ENCODE results near the gene NDST1. TPM values are rescaled to one million over a fixed set of nuclear protein-coding genes. Genes with fewer than 3 reads are reported as not detected.
A peak's percentile ranks its signal among the peaks of the same experiment; 100 is the strongest.

Gene NDST1
- total RNA-seq, 1 donor, result 12.9 TPM

DNA sequence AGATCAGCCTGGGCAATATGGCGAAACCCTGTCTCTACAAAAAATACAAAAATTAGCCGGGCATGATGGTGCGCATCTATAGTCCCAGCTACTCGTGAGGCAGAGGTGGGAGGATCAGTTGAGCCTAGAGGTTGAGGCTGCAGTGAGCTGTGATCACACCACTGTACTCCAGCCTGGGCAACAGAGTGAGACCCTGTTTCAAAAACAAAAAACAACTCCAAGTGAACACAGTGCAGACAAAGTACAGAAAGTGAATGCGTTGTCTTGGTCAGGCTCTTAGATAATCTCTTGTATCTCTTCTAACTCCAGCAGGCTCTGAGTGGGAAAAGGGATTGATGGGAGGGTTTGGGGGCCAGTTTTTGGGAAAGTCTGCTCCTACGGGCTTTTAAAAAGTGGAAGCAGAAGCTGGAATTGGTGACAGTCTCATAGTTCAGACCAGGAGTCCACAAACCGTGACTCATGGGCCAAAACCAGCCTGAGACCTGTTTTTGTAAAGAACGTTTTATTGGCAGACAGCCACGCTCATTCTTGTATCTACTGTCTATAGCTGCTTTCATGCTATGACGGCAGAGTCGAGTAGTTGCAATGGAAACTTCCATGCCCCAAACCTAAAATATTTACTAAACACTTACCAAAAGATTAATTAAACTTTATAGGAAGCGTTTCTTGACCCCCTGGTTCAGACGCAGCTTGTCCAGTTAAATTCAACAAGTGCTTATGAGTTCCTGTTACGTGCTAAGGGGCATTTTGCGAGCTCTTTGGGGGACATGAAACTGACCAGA is 32.9 kb downstream of the NDST1 start:
- no peak for DNase-seq (ENCODE audit: low read depth in 2 of 3, low spot score in 2 of 3)

DNA sequence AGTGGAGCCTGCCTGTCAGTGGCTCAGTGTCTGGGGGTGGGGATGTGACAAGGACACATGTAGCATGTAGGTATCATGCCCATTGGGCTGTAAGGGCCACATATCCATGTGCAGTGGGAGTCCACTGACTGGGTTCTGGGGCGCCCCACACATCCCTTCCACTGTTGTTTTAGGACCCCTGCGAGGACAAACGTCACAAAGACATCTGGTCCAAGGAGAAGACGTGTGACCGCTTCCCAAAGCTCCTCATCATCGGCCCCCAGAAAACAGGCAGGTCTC is 33.4 kb downstream of the NDST1 start:
- DNase-seq (ENCODE audit: low read depth in 2 of 3, low spot score in 2 of 3), result no peak

DNA sequence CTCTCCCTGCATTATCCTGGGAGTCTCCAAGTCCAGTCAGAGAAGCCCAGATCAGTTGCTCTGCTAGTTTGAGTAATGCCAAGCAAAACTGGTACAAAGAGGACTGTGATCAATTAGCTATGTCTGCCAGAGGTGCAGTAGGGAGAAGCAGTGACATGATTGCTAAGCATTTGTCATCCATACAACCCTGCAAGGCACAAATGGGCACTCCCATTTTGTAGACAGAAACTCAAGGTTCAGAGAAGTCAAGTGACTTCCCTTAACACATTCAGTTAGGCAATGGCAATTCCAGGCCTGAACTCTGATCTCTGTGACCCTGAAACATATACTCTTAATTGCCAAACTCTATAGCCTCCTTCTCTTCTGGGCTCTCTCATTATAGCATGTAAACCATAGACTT is 34.0 kb downstream of the NDST1 start:
- no peak for DNase-seq (ENCODE audit: low read depth in 2 of 3, low spot score in 2 of 3)

DNA sequence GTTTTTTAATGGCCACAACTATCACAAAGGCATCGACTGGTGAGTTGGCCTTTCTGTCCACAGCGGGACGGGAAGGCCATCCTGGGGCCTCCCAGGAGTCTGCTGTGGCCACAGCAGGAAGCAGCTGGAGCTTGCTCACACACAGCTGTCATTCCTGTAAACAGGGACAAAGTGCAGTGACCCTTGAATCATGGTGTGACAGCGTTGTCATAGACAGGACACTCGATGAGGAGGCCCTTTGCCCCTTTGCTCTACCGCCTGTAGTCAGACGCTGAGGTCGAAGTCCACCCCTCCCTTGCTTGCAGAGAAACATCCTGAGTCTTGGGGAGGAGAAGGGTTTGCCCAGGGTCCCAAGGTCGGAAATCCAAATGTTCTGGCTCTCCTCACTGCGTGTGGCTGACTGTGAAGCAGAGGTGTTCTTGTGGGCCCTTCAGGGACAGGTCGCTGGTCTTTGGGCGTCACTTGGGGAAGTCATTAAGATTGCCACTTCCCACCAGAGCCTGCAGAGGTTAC is 35.1 kb downstream of the NDST1 start:
- no peak for DNase-seq (ENCODE audit: low read depth in 2 of 3, low spot score in 2 of 3)

DNA sequence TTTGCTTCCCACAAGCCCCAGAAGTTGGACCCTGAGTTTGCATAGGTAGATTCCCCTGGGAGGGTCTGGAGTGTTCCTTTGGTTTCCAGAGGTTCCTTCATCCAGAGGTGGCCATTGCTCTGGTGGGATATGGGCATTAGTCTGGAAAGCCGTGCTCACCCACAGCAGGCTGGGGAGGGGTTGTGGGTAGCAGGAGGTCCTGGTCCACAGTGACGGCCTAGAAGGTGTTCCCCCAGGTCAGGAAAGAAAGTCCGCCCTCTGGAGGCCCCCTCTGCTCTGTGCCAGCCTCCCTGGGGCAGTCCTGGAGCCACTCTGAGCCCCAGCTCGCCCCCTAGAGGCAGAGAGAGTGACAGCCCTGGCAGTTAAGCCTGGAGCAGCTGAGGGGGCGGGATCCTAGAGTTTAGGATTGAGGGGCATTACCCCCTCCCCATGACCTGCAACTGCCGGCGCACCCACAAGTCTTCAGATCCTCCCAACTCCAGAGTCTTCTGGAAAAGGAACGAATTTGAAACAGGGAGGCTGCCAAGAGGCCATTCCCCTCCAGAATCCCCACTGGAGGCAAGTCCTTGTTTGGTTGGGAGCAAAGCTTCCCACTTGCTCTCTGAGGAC is 36.8 kb downstream of the NDST1 start:
- DNase-seq (ENCODE audit: low read depth in 2 of 3, low spot score in 2 of 3), result peak in 2 of 3 donors; percentile 64 to 77

DNA sequence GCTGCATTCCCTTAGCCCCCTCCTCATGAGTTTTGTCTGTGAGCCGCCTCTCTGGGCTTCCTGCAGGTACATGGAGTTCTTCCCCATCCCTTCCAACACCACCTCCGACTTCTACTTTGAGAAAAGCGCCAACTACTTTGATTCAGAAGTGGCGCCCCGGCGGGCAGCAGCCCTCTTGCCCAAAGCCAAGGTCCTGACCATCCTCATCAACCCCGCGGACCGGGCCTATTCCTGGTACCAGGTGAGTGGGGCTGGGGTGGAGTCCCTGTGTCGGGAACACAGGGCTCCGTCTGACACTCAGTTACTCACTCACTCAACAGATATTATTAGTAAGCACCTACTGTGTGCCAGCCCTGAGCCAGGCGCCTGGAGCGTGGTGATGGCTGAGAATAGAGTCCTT is 37.3 kb downstream of the NDST1 start:
- DNase-seq (ENCODE audit: low read depth in 2 of 3, low spot score in 2 of 3), result no peak

DNA sequence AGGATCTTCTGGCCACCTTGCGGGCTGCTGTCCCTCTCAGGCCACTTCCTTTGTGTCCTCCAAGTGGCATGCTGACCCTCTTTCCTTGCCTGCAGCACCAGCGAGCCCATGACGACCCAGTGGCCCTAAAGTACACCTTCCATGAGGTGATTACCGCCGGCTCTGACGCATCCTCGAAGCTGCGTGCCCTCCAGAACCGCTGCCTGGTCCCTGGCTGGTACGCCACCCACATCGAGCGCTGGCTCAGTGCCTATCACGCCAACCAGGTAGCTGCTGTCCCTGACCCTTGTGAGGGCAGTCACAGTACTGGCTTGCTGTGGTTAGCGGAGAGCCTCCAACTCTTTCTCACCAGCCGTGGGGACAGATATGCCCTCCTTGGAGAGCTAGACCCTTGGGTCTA is 40.2 kb downstream of the NDST1 start:
- DNase-seq (ENCODE audit: low read depth in 2 of 3, low spot score in 2 of 3), result no peak

DNA sequence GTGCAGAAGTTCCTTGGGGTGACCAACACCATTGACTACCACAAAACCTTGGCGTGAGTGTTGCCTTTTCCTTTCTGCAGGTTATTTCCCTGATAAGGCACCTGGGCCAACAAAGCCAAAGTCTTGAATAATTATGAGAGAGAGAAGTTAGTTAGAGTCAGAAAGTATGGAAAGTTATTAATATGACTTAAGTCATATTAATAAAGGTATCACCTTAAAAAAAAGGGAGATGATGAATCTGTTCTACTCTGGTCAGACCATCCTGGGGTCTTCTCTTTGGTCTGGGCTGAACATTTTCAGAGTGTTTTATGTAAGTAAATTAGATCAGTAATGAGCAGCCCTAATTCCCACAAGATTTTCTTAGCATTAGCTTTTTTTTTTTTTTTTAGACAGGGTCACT is 41.8 kb downstream of the NDST1 start:
- no peak for DNase-seq (ENCODE audit: low read depth in 2 of 3, low spot score in 2 of 3)

DNA sequence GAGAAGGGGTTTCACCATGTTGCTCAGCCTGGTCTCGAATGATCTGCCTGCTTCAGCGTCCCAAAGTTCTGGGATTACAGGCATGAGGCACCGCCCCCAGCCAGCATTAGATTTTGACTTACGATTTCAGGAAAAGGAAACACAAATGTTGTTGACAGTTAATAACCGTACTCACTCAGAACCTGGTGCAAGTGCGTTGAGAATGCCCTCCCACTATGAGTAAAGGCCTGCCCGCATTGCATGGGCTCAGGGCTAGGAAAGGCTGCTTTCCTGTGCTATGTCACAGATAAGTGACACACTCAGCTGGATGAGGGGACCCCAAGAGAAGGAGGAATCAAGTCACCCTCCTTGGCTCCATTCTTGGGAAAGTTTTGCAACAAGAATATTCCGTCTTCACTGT is 42.4 kb downstream of the NDST1 start:
- DNase-seq (ENCODE audit: low read depth in 2 of 3, low spot score in 2 of 3), result peak in 2 of 3 donors; percentile 37 to 46

DNA sequence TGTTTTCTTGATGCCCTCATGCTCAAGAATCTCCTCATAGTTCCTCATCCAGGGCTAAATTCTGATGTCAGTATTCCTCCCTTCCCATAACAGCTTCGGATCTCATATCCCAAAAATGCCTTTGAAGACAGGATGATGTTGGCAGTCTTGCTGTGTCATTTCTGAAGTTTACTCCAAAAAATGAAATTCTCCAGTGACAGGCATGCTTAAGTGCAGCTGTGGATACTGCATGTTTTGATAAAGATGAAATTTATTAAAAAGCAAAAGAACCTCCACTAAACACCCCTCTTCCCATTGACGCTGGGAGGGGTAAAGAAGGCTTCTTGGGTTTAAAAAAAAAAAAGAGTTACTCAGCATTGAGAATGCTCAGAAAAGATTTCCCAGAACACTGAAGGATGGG is 43.1 kb downstream of the NDST1 start:
- no peak for DNase-seq (ENCODE audit: low read depth in 2 of 3, low spot score in 2 of 3)

DNA sequence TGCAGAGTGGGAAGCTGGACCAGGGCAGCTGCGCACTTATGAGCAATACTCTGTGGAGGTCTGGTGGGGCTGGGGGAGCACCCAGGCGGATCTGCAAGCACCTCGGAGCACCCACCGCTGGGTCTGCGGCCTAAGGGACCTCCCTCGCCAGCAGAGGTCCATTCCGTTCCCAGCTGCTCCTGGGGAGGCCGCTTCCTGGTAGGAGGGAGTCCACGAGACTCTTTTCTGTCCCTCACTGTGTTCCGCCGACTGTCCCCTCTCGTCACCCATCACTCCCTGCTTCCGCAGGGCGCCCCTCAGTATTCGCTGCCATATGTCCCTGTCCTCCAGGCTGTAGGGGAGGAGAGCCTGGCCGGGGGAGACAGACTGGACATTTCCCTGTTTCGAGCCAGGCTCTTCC is 45.5 kb downstream of the NDST1 start:
- no peak for DNase-seq (ENCODE audit: low read depth in 2 of 3, low spot score in 2 of 3)

DNA sequence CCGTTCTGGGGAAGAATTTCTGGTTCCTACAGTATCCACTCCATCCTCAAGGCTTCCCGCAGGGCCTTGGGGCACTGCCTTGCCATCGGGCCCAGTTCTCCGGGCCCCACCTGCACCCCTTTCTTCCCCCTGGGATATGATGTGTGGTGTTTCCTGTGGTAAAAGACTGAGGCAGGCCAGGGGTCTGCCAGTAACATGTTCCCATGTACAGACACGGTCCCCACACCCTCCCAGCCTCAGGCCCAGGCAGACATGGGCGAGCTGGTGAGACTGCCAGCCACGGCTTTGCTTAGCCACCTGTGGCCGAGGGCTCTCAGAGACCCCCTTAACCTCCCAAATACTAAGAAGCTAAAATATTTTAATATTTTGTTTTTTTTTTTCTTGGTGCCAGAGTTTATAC is 46.0 kb downstream of the NDST1 start:
- no peak for DNase-seq (ENCODE audit: low read depth in 2 of 3, low spot score in 2 of 3)

DNA sequence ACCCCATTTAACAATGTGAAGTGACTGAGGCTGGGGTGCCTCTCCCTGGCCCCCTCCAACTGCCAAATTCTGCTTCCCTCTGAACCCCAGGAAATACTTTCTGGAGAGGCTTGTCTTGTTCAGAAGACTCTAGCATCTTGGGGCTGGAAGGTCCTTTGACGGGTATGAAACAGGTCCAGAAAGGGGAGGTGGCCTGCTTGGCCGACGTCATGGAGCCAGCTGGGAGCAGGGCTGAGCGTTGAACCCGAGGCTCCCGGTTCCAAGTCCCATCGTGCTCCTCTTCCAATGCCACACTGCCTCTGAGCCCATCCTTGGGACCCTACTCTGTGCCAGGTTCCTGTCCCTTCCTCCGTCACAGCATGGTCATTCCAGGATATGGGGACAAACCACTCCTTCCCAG is 46.9 kb downstream of the NDST1 start:
- no peak for DNase-seq (ENCODE audit: low read depth in 2 of 3, low spot score in 2 of 3)

DNA sequence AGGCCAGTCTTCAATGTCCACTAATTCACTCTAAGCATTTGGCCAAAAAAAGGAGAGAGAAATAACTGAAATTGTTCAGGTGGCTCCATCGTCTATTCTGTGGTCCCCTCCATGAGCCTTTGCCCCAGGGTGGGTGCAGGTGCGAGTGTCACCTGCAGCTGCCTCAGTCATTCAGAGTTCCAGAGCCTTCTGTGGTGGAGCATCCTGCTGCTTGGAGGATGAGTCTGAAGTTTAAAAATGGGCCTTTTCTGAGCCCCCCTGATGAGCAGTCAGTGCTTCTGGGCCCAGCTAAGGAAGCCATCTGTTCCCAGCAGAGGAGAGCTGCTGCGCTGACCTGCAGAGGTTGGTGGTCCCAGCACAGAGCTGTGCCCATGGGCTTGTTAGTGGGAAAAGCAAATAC is 48.2 kb downstream of the NDST1 start:
- DNase-seq (ENCODE audit: low read depth in 2 of 3, low spot score in 2 of 3), result no peak

DNA sequence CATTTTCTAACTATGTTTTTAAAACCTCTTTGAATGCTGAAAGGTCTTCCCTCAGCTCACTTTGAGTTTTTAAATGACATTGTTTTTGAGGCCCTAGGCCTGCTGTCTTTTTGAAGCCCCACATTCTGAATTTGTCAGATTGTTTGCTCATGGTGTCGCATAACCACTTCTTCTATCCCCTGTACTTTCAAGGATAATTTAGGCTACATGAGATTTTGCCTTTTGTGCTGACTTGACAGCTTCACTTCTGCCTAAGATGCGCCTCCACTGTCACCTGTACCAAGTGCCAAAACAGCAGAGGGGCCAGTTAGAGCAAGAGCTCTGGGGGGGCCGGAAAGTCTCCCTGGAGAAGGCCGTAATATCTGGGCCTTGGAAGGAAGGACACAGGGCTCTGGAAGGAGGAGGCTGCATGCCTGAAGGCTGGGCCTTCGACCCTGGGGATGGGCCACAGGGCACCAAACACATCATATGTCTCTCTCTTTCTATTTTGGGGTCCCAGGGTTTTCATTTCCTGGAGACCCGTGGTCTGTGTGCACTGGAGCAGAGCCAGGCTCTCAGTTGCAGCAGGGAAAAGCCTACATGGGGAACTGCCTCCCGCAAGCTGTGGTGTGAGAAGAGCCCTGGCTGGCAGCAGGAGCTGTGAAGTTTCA is 49.1 kb downstream of the NDST1 start:
- peak in 1 of 3 donors; percentile 33 for DNase-seq (ENCODE audit: low read depth in 2 of 3, low spot score in 2 of 3)

DNA sequence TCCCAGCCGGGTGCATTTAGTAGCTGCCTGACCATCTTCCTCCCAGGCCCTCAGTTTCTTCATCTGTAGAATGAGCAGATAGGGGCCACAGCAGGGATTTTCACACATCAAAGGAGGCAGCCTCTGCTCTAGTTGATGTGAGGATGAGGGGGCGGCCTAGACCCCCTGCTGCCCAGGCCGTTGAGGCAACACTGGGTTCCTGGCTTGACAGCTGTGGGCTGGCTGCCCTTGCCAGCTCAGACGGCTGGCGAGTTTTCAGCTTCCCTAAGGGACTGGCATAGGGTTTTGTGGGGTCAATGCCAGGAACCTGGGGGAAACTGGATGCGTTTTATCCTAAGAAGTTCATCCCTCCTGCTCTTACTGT is 49.6 kb downstream of the NDST1 start:
- no peak for DNase-seq (ENCODE audit: low read depth in 2 of 3, low spot score in 2 of 3)

DNA sequence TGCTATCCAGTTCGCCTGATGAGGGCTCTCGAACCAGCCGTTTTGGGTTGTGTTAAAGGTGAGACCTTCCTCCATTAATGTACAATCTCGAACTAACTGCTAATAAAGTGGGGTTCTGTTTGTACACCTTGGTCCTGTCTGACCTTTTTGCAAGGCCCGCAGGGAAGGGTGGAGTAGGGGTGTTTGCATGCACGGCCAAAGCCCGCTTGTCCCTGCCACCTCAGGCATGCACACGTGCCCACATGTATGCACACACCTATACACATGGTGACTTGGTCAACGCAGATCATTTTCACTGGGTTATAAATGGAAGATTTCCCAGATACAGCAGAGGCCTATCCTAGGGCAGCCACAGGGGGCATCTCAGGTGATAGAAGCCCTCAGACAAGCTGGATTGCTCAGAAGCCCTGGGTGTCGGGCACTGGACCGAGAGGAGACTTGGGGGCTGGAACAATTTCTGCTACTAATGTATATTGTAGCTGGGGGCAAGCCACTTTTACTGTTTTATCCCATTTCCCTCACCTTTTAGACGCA is 50.2 kb downstream of the NDST1 start:
- no peak for DNase-seq (ENCODE audit: low read depth in 2 of 3, low spot score in 2 of 3)

DNA sequence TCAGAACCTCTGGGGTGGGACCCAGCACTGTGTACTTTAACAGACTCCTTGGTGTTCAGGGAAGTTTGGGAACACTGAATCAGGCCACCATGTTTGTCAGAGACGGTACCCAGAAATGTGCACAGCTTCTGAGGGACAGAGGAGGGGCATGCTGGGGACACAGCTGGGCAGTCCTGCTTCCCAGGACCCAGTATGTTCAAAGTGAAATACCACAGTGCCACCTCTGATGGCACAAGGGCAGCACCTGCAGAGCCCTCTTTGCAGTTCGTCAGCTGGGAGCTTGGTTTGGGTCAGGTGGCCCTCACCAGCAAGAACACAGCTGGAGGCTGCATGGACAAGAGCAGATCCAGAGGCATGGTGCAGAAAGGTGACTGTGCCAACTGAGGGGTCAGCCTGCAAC is 51.2 kb downstream of the NDST1 start:
- DNase-seq (ENCODE audit: low read depth in 2 of 3, low spot score in 2 of 3), result no peak

DNA sequence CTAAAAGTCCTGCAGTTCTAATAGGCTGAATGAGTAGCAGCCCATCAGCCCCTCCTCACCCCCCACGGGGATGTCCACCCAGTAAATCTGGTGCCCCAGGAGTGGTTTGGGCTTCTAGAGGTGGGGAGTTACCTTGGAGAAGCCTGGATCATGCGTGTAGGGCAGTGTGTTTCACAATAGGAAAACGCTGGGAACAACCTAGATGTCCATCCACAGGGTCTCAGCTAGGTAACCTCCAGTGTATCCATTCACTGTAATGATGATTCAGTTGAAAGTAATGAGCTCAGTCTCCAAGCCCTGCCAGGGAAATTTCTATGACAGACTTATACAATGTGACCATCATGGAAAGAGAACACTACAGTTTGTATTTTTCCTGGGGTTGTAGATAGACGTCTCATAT is 51.8 kb downstream of the NDST1 start:
- DNase-seq (ENCODE audit: low read depth in 2 of 3, low spot score in 2 of 3), result no peak

DNA sequence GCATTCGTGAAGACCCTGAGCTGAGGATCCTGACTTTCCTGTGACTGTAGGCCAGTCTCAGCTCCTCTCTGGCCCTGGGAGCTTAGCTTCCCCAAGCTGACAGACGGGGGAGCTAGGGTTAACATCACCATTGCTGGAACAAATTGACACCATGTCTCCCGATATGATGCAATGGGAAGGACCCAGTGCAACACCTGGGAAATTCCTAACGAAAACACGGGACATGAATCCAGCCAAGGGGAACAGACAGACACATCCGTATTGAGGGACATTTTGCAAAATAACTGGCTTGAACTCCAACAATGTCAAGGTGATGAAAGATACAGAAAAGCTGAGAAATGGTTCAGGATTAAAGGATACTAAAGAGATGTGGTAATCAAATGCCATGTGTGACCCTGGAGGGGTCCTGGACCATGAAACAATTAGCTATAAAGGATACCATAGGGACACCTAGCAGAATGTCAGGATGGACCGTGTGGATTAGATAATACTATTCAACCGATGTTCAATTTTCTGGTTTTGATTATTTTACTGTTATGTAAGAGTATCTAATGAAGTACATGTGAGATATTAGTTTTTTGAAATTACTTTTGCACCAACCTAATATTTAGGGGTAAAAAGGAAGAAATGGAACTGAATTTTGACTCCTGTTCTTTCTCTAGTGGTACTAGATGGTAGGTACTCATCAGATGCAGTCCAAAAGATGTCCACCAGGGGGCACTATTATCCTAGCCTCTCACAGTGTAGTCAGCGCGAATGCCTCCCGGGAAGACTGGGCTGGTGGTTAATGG is 52.7 kb downstream of the NDST1 start:
- DNase-seq (ENCODE audit: low read depth in 2 of 3, low spot score in 2 of 3), result peak; percentile 66 to 94 (median 69)

DNA sequence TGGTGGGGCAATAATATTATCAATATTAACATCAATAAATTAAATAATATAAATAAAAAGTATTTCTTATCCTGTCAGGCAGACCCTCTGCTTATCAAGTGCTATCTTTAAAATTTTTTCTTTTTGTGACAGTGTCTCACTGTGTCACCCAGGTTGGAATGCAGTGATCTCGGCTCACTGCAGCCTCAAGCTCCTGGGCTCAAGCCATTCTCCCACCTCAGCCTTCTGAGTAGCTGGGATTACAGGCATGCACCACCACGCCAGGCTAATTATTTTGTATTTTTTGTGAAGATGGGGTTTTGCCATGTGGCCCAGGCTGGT is 53.2 kb downstream of the NDST1 start:
- no peak for DNase-seq (ENCODE audit: low read depth in 2 of 3, low spot score in 2 of 3)
